Fibroblast of lung (primary cell): Measurements from ENCODE around the gene ASRGL1. TPM values are rescaled to one million over a fixed set of nuclear protein-coding genes. Genes with fewer than 3 reads are reported as not detected.

Source experiments
- DNase-seq, 2 donors: peaks; one replicate each; pipeline versions ENCODE4 v3.0.0 to v3.0.0-alpha.2; 2010; ENCODE audit warnings: low read depth in 2 of 2
- H2AFZ ChIP-seq: 2 replicates; pipeline ENCODE4 v1.5.1; 2012; ENCODE audit warnings: low read length, control low read depth, inconsistent platforms
- H3K27ac ChIP-seq: 2 replicates; pipeline ENCODE4 v1.5.1; 2011; ENCODE audit warnings: low read length, control low read depth; ENCODE audit not compliant: insufficient read depth
- H3K27me3 ChIP-seq: 2 replicates; pipeline ENCODE4 v1.5.1; 2011; ENCODE audit warnings: mild to moderate bottlenecking, low read length; ENCODE audit not compliant: control insufficient read depth, insufficient read depth
- H3K36me3 ChIP-seq: 2 replicates; pipeline ENCODE4 v1.5.1; 2011; ENCODE audit warnings: low read length; ENCODE audit not compliant: control insufficient read depth, insufficient read depth
- H3K4me1 ChIP-seq: 2 replicates; pipeline ENCODE4 v1.5.1; 2011; ENCODE audit warnings: low read length; ENCODE audit not compliant: control insufficient read depth, insufficient read depth; ENCODE audit errors: extremely low read depth
- H3K4me2 ChIP-seq: 2 replicates; pipeline ENCODE4 v1.5.1; 2011; ENCODE audit warnings: low read length, control low read depth; ENCODE audit not compliant: insufficient read depth; ENCODE audit errors: extremely low read depth
- H3K4me3 ChIP-seq, 4 experiments: fragments of 200-600 bp in 1 of 4; sonication (generic) in 1 of 4; replicated peaks in 1 of 4; 2 replicates each; pipeline ENCODE4 v1.5.1; 2011 to 2016; ENCODE audit warnings: low read length in 4 of 4, low read depth in 3 of 4, mild to moderate bottlenecking in 3 of 4, control low read depth in 2 of 4, inconsistent platforms in 1 of 4, mixed read lengths in 1 of 4; ENCODE audit not compliant: insufficient read depth in 1 of 4; ENCODE audit errors: control extremely low read depth in 1 of 4
- H3K79me2 ChIP-seq: 2 replicates; pipeline ENCODE4 v1.5.1; 2012; ENCODE audit warnings: mild to moderate bottlenecking, low read length, inconsistent platforms; ENCODE audit not compliant: control insufficient read depth, insufficient read depth
- H3K9ac ChIP-seq: 2 replicates; pipeline ENCODE4 v1.5.1; 2011; ENCODE audit warnings: mild to moderate bottlenecking, low read length, control low read depth; ENCODE audit not compliant: insufficient read depth
- H3K9me3 ChIP-seq: 2 replicates; pipeline ENCODE4 v1.5.1; 2012; ENCODE audit warnings: low read depth, low read length; ENCODE audit not compliant: control insufficient read depth, insufficient read depth
- H4K20me1 ChIP-seq: 2 replicates; pipeline ENCODE4 v1.5.1; 2011; ENCODE audit warnings: low read length; ENCODE audit not compliant: control insufficient read depth, insufficient read depth; ENCODE audit errors: extremely low read depth
- CTCF ChIP-seq, 2 donors: IDR thresholded peaks in 1 of 2; conservative IDR thresholded peaks in 1 of 2; 1 replicate in 1 of 2; 2 replicates in 1 of 2; pipeline ENCODE4 v1.5.1; 2011 to 2012; ENCODE audit warnings: low read length in 2 of 2, control low read depth in 1 of 2, inconsistent platforms in 1 of 2, low read depth in 1 of 2, mild to moderate bottlenecking in 1 of 2
- EZH2 ChIP-seq: IDR thresholded peaks from 2 replicates; pipeline ENCODE4 v1.5.1; 2012; ENCODE audit warnings: low read length, control low read depth, mild to moderate bottlenecking; ENCODE audit errors: missing control alignments
- polyA plus RNA-seq, 2 donors: library from polyadenylated mRNA; depleted of rRNA in 1 of 2; stranded (reverse) in 1 of 2; unstranded in 1 of 2; fragments of >200 nt; gene quantifications; 2 replicates each; pipeline ENCODE4 v1.2.1, GENCODE V29; 2011 to 2012; ENCODE audit warnings: missing spikeins in 1 of 2
- total RNA-seq: library from RNA; depleted of rRNA; stranded (reverse); fragments of >200 nt; gene quantifications from 2 replicates; pipeline ENCODE4 v1.2.1, GENCODE V29; 2014

ASRGL1 gene
- total and polyA plus RNA-seq, 2 donors (not counting 1 experiment from before 2014, with no cell fraction given) = under 0.01 to 0.22 TPM

- Histone ChIP-seq H3K27me3 (no peaks in the 10 kb centered on the region), H3K4me1 (no peaks in the 10 kb centered on the region), H3K4me3 (no peak overlapping the region), H3K36me3 (no peaks in the 10 kb centered on the region), H3K79me2 (no peaks in the 10 kb centered on the region), H3K9me3 (no peaks in the 10 kb centered on the region), H2AFZ (no peak overlapping the region), H4K20me1 (no peaks in the 10 kb centered on the region), H3K9ac (no peak overlapping the region), H3K27ac (no peak overlapping the region), H3K4me2 (no peak overlapping the region)
- TF ChIP-seq EZH2 (no peak), CTCF (conservative IDR thresholded peaks at IDR 0.05 in 1 of 2, IDR thresholded peaks at IDR 0.05 in 1 of 2; ENCODE audit: low read depth in 1 of 2, low read length in 2 of 2) (no peak)
- DNase-seq = no peak
These were observed 75.9 kb downstream of the ASRGL1 start for GRCh38 chr11:62413060-62413696.

- H3K79me2 ChIP-seq = no peaks in the 10 kb centered on the region
- TF ChIP-seq CTCF (conservative IDR thresholded peaks at IDR 0.05 in 1 of 2, IDR thresholded peaks at IDR 0.05 in 1 of 2; ENCODE audit: low read depth in 1 of 2, low read length in 2 of 2) (no peak), EZH2 (no peak)
- H3K27me3 ChIP-seq = no peaks in the 10 kb centered on the region
- DNase-seq = no peak
- H3K4me1 ChIP-seq = no peaks in the 10 kb centered on the region
- H3K36me3 ChIP-seq = no peaks in the 10 kb centered on the region
- H2AFZ ChIP-seq = no peak overlapping the region
- no peaks in the 10 kb centered on the region for H3K9me3 ChIP-seq
- no peaks in the 10 kb centered on the region for H4K20me1 ChIP-seq
- no peak overlapping the region for H3K4me2 ChIP-seq
- no peak overlapping the region for H3K4me3 ChIP-seq
- no peak overlapping the region for H3K9ac ChIP-seq
- no peak overlapping the region for H3K27ac ChIP-seq
These were observed 79.3 kb downstream of the ASRGL1 start for GRCh38 chr11:62416596-62416995.

DNA sequence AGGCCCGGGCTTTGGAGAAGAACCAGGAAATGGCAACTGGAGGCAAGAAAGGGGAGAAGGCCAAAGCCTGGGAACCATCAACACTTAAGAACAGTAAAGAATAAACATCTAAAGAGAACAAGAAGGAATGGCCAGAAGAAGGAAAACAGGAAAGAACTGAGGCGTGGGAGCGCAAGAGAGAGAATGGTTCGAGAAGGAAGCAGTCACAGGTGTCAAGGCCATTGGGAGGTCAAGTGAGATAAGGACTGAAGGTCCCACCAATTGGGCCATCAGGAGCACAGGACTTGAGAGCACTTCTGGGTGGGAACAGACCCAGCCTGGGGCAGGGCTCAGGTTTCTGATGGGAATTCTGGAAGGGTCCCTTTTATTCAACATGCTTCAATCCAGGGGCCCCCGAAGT is 80.9 kb downstream of the ASRGL1 start:
- Histone ChIP-seq H3K4me3 (no peak overlapping the region), H3K27me3 (no peaks in the 10 kb centered on the region), H3K4me2 (no peak overlapping the region), H3K9me3 (no peaks in the 10 kb centered on the region), H2AFZ (no peak overlapping the region), H3K4me1 (no peaks in the 10 kb centered on the region), H3K27ac (no peak overlapping the region), H3K36me3 (no peaks in the 10 kb centered on the region), H3K79me2 (no peaks in the 10 kb centered on the region), H4K20me1 (no peaks in the 10 kb centered on the region), H3K9ac (no peak overlapping the region)
- no peak for DNase-seq
- no peak for TF ChIP-seq EZH2
- no peak for TF ChIP-seq CTCF (conservative IDR thresholded peaks at IDR 0.05 in 1 of 2, IDR thresholded peaks at IDR 0.05 in 1 of 2; ENCODE audit: low read depth in 1 of 2, low read length in 2 of 2)
